NCI-H524 treated with DMSO at 0.1 percent for 48 hours (cell line): Measurements from ENCODE around the gene RFNG.

Source experiments
- DNase-seq: peaks from one replicate; lab custom pipeline; 2025; lab: John Stamatoyannopoulos, UW

Gene RFNG

GRCh38 chr17:81999976-82000802 lies 51.4 kb downstream of the RFNG start:
- no peak for DNase-seq

GRCh38 chr17:81999587-81999975 lies 52.0 kb downstream of the RFNG start:
- DNase-seq, result no peak

- no peak for DNase-seq
Measured at GRCh38 chr17:81998691-81999438, 52.7 kb downstream of the RFNG start.

GRCh38 chr17:81998212-81998611 lies 53.4 kb downstream of the RFNG start:
- no peak for DNase-seq
